Stomach (tissue), 4 donors: Measurements from ENCODE around the gene SSTR3.

ENCODE experiments used
- POLR2A ChIP-seq, 4 donors: fragments of 450-650 bp; IDR thresholded peaks; one replicate each; pipeline ENCODE4 v1.6.1; 2016; ENCODE audit warnings: antibody characterized with exemption in 4 of 4, control low read depth in 2 of 4, mild to moderate bottlenecking in 1 of 4, moderate library complexity in 1 of 4
- TF ChIP-seq, protein P1 (sequence below), 7 experiments: fragments of 450-650 bp in 4 of 7; fragments of 200-600 bp in 3 of 7; sonication (generic) in 3 of 7; IDR thresholded peaks; one replicate each; pipeline ENCODE4 v1.5.1; 2016 to 2019; ENCODE audit warnings: antibody characterized with exemption in 7 of 7, control low read depth in 2 of 7, mild to moderate bottlenecking in 1 of 7

- TF ChIP-seq, protein P1, sequence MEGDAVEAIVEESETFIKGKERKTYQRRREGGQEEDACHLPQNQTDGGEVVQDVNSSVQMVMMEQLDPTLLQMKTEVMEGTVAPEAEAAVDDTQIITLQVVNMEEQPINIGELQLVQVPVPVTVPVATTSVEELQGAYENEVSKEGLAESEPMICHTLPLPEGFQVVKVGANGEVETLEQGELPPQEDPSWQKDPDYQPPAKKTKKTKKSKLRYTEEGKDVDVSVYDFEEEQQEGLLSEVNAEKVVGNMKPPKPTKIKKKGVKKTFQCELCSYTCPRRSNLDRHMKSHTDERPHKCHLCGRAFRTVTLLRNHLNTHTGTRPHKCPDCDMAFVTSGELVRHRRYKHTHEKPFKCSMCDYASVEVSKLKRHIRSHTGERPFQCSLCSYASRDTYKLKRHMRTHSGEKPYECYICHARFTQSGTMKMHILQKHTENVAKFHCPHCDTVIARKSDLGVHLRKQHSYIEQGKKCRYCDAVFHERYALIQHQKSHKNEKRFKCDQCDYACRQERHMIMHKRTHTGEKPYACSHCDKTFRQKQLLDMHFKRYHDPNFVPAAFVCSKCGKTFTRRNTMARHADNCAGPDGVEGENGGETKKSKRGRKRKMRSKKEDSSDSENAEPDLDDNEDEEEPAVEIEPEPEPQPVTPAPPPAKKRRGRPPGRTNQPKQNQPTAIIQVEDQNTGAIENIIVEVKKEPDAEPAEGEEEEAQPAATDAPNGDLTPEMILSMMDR (IDR thresholded peaks at IDR 0.05) = no peak
- TF ChIP-seq POLR2A (IDR thresholded peaks at IDR 0.05) = no peak
These were observed 56.3 kb downstream of the SSTR3 start for GRCh38 chr22:37155971-37156370.
